WERI-Rb-1 (cell line): ENCODE measurements around the gene TMPRSS11A.

ENCODE experiments used
- DNase-seq: peaks from one replicate; pipeline ENCODE4 v3.0.0-alpha.2; 2020
- H3K27ac ChIP-seq: fragments of 250-450 bp; sonication (Bioruptor Pico); 2 replicates; pipeline ENCODE4 v1.5.1; 2020; ENCODE audit warnings: mild to moderate bottlenecking, moderate library complexity
- H3K27me3 ChIP-seq: fragments of 250-450 bp; sonication (Bioruptor Pico); 2 replicates; pipeline ENCODE4 v1.5.1; 2021; ENCODE audit warnings: mild to moderate bottlenecking, low read depth, moderate library complexity; ENCODE audit not compliant: insufficient read depth, severe bottlenecking
- H3K36me3 ChIP-seq: fragments of 250-450 bp; sonication (Bioruptor Pico); 2 replicates; pipeline ENCODE4 v1.5.1; 2020; ENCODE audit warnings: mild to moderate bottlenecking, moderate library complexity
- H3K4me3 ChIP-seq: 2 replicates; pipeline ENCODE4 v1.5.1; 2011; ENCODE audit warnings: low read depth, mild to moderate bottlenecking, control low read depth, low read length
- H3K9me3 ChIP-seq: fragments of 250-450 bp; sonication (Bioruptor Pico); 2 replicates; pipeline ENCODE4 v1.5.1; 2021; ENCODE audit warnings: mild to moderate bottlenecking, moderate library complexity; ENCODE audit not compliant: severe bottlenecking
- TF ChIP-seq, protein P1 (sequence below): IDR thresholded peaks from 2 replicates; pipeline ENCODE4 v1.5.1; 2011; ENCODE audit warnings: low read depth, mild to moderate bottlenecking, control low read depth, inconsistent platforms, low read length

The TMPRSS11A gene

GRCh38 chr4:67931256-67931655, 32.0 kb downstream of the TMPRSS11A start:
- Histone ChIP-seq H3K27ac (no peak overlapping the region), H3K36me3 (no peaks in the 10 kb centered on the region), H3K9me3 (no peaks in the 10 kb centered on the region), H3K4me3 (no peak overlapping the region), H3K27me3 (no peaks in the 10 kb centered on the region)
- TF ChIP-seq, protein P1, sequence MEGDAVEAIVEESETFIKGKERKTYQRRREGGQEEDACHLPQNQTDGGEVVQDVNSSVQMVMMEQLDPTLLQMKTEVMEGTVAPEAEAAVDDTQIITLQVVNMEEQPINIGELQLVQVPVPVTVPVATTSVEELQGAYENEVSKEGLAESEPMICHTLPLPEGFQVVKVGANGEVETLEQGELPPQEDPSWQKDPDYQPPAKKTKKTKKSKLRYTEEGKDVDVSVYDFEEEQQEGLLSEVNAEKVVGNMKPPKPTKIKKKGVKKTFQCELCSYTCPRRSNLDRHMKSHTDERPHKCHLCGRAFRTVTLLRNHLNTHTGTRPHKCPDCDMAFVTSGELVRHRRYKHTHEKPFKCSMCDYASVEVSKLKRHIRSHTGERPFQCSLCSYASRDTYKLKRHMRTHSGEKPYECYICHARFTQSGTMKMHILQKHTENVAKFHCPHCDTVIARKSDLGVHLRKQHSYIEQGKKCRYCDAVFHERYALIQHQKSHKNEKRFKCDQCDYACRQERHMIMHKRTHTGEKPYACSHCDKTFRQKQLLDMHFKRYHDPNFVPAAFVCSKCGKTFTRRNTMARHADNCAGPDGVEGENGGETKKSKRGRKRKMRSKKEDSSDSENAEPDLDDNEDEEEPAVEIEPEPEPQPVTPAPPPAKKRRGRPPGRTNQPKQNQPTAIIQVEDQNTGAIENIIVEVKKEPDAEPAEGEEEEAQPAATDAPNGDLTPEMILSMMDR = no peak
- DNase-seq = no peak

- DNase-seq = no peak
Measured at GRCh38 chr4:67929426-67929825, 33.9 kb downstream of the TMPRSS11A start.

DNA sequence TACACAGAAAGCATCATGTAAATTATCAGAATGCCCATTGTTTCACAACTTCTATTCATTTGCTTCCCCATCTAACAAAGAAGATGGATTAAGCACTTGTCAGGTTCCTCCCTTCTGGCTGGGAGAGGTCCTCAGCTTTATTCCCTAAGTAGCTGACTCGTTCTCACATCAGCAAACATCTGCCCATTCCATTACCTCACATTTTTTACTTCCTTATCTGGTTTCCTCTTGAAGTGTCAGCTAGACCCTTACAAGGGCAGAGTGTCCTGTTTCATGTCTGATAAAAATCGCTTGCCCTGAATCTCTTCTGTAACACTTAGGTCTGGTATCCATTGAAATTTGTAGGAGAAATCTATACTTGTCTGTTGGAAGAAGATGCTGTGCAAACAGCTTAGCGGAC, 34.7 kb downstream of the TMPRSS11A start:
- Histone ChIP-seq H3K27me3 (no peaks in the 10 kb centered on the region), H3K27ac (no peak overlapping the region), H3K4me3 (no peak overlapping the region), H3K36me3 (no peaks in the 10 kb centered on the region), H3K9me3 (no peaks in the 10 kb centered on the region)
- DNase-seq = no peak
- TF ChIP-seq, protein P1 = no peak

More at GRCh38 chr4:67929426-67929825, 33.9 kb downstream of the TMPRSS11A start:
- no peak overlapping the region for H3K4me3 ChIP-seq
- no peaks in the 10 kb centered on the region for H3K36me3 ChIP-seq
- TF ChIP-seq, protein P1 = no peak
- no peaks in the 10 kb centered on the region for H3K9me3 ChIP-seq
- H3K27ac ChIP-seq = no peak overlapping the region
- no peaks in the 10 kb centered on the region for H3K27me3 ChIP-seq

- TF ChIP-seq, protein P1 = no peak
- Histone ChIP-seq H3K36me3 (no peaks in the 10 kb centered on the region), H3K27me3 (no peaks in the 10 kb centered on the region), H3K27ac (no peak overlapping the region), H3K4me3 (no peak overlapping the region), H3K9me3 (no peaks in the 10 kb centered on the region)
- DNase-seq = no peak
Measured at GRCh38 chr4:67927251-67927650, 36.0 kb downstream of the TMPRSS11A start.

DNA sequence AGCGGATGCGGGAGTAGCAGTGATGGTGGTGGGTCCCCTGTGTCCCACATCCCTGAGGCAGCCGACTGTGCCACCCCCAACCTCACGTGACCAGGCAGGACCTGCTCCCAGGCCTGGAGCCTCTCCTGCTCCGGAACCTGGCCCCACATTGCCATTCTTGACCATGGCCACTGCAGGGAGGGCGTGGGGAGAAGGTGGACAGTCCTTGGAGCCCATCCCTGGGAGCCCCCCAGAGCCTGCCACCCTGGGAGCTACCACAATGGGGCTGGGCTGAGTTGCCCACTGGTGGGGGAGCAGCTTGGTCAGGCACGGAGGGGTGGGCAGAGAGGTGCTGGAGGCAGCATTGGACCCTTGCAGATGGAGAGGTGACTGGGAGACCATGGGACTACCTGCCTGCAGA, 36.8 kb downstream of the TMPRSS11A start:
- no peak overlapping the region for H3K27ac ChIP-seq
- no peaks in the 10 kb centered on the region for H3K9me3 ChIP-seq
- no peak for DNase-seq
- H3K36me3 ChIP-seq = no peaks in the 10 kb centered on the region
- no peak overlapping the region for H3K4me3 ChIP-seq
- H3K27me3 ChIP-seq = no peaks in the 10 kb centered on the region
- TF ChIP-seq, protein P1 = no peak

GRCh38 chr4:67922697-67923096, 40.6 kb downstream of the TMPRSS11A start:
- TF ChIP-seq, protein P1 = no peak
- Histone ChIP-seq H3K27ac (no peak overlapping the region), H3K27me3 (no peaks in the 10 kb centered on the region), H3K9me3 (no peaks in the 10 kb centered on the region), H3K36me3 (no peaks in the 10 kb centered on the region), H3K4me3 (no peak overlapping the region)
- no peak for DNase-seq
